CD14-positive monocyte (primary cell): ENCODE results near the gene SS18L1. TPM values are rescaled to one million over a fixed set of nuclear protein-coding genes. Genes with fewer than 3 reads are reported as not detected.

ENCODE experiments used
- DNase-seq, 3 donors: peaks; one replicate each; pipeline ENCODE4 v3.0.0-alpha.2; 2011 to 2022
- H2AFZ ChIP-seq: 2 replicates; pipeline ENCODE4 v1.6.0; 2012; ENCODE audit warnings: mild to moderate bottlenecking, low read depth, low read length, inconsistent platforms; ENCODE audit not compliant: insufficient read depth, poor library complexity, severe bottlenecking
- H3K27ac ChIP-seq, 2 donors: 1 replicate in 1 of 2; 2 replicates in 1 of 2; pipeline ENCODE4 v1.5.1; 2012 to 2013; ENCODE audit warnings: low read length in 2 of 2, control low read depth in 1 of 2, inconsistent platforms in 1 of 2, low read depth in 1 of 2, mild to moderate bottlenecking in 1 of 2
- H3K27me3 ChIP-seq, 2 donors: one replicate each; pipeline versions ENCODE4 v1.6.0 to v1.6.1; 2011 to 2013; ENCODE audit warnings: low read length in 2 of 2; ENCODE audit not compliant: control insufficient read depth in 2 of 2, insufficient read depth in 2 of 2
- H3K36me3 ChIP-seq, 2 donors: replicated peaks in 1 of 2; 1 replicate in 1 of 2; 2 replicates in 1 of 2; pipeline versions ENCODE4 v1.5.1 to v1.6.1; 2012 to 2013; ENCODE audit warnings: low read length in 2 of 2, control low read depth in 1 of 2, inconsistent platforms in 1 of 2, mild to moderate bottlenecking in 1 of 2; ENCODE audit not compliant: insufficient read depth in 2 of 2, control insufficient read depth in 1 of 2
- H3K4me1 ChIP-seq, 2 donors: 1 replicate in 1 of 2; 2 replicates in 1 of 2; pipeline versions ENCODE4 v1.5.1 to v1.6.1; 2012 to 2013; ENCODE audit warnings: low read length in 2 of 2, control low read depth in 1 of 2, inconsistent platforms in 1 of 2, mild to moderate bottlenecking in 1 of 2, moderate library complexity in 1 of 2; ENCODE audit not compliant: insufficient read depth in 2 of 2, control insufficient read depth in 1 of 2
- H3K4me2 ChIP-seq: replicated peaks from 2 replicates; pipeline ENCODE3; 2012; ENCODE audit warnings: low read length, moderate library complexity, mild to moderate bottlenecking; ENCODE audit not compliant: poor library complexity, severe bottlenecking; ENCODE audit errors: extremely low read depth
- H3K4me3 ChIP-seq, 3 experiments: fragments of 200-600 bp in 1 of 3; sonication (generic) in 1 of 3; replicated peaks in 1 of 3; 1 replicate in 2 of 3; 2 replicates in 1 of 3; pipeline ENCODE4 v1.5.1; 2011 to 2013; ENCODE audit warnings: low read length in 3 of 3, mild to moderate bottlenecking in 3 of 3, control low read depth in 2 of 3, low read depth in 2 of 3, inconsistent platforms in 1 of 3, moderate library complexity in 1 of 3
- H3K79me2 ChIP-seq: 2 replicates; pipeline ENCODE4 v1.6.0; 2012; ENCODE audit warnings: mild to moderate bottlenecking, control low read depth, inconsistent platforms, low read length, moderate library complexity; ENCODE audit not compliant: insufficient read depth
- H3K9ac ChIP-seq: 2 replicates; pipeline ENCODE4 v1.6.0; 2017; ENCODE audit warnings: low read length, mild to moderate bottlenecking; ENCODE audit not compliant: insufficient read depth, poor library complexity, severe bottlenecking
- H3K9me3 ChIP-seq, 2 donors: replicated peaks in 1 of 2; 1 replicate in 1 of 2; 2 replicates in 1 of 2; pipeline versions ENCODE4 v1.5.1 to v1.6.1; 2012 to 2013; ENCODE audit warnings: low read length in 2 of 2, control low read depth in 1 of 2; ENCODE audit not compliant: control insufficient read depth in 1 of 2, insufficient read depth in 1 of 2
- H4K20me1 ChIP-seq: 2 replicates; pipeline ENCODE4 v1.6.0; 2012; ENCODE audit warnings: mild to moderate bottlenecking, low read length, control low read depth, moderate library complexity; ENCODE audit not compliant: insufficient read depth
- H3K27ac Mint-ChIP-seq, 7 donors: one replicate each; pipeline ENCODE4 v1.8.0; 2020; ENCODE audit warnings: mild to moderate bottlenecking in 7 of 7, mixed read lengths in 7 of 7, moderate library complexity in 6 of 7, inconsistent platforms in 2 of 7
- H3K27me3 Mint-ChIP-seq, 3 donors: one replicate each; pipeline ENCODE4 v1.8.0; 2021 to 2022; ENCODE audit warnings: low read depth in 3 of 3, mild to moderate bottlenecking in 3 of 3, mixed read lengths in 3 of 3, moderate library complexity in 3 of 3, inconsistent platforms in 1 of 3
- H3K36me3 Mint-ChIP-seq, 2 donors: one replicate each; pipeline ENCODE4 v1.8.0; 2020; ENCODE audit warnings: mixed read lengths in 2 of 2, inconsistent platforms in 1 of 2, mild to moderate bottlenecking in 1 of 2
- H3K4me1 Mint-ChIP-seq: one replicate; pipeline ENCODE4 v1.8.0; 2020; ENCODE audit warnings: mild to moderate bottlenecking, mixed read lengths
- H3K4me3 Mint-ChIP-seq, 2 donors: one replicate each; pipeline ENCODE4 v1.8.0; 2020; ENCODE audit warnings: mild to moderate bottlenecking in 2 of 2, mixed read lengths in 2 of 2, moderate library complexity in 1 of 2
- H3K9me3 Mint-ChIP-seq, 7 donors: one replicate each; pipeline ENCODE4 v1.8.0; 2020 to 2022; ENCODE audit warnings: mixed read lengths in 7 of 7, mild to moderate bottlenecking in 6 of 7, moderate library complexity in 6 of 7, inconsistent platforms in 2 of 7
- CTCF ChIP-seq: fragments of 200-600 bp; IDR thresholded peaks from one replicate; pipeline ENCODE4 v1.8.0; 2022; ENCODE audit warnings: antibody characterized with exemption, mild to moderate bottlenecking
- WGBS: methylation state at CpG from one replicate; pipeline ENCODE4 v1.1.5; 2013; ENCODE audit warnings: missing lambda C conversion rate; ENCODE audit not compliant: insufficient coverage; 5-methylcytosine and 5-hydroxymethylcytosine counted together
- intact Hi-C, 2 donors: fragments of 100-400 bp; cut with micrococcal nuclease; formaldehyde crosslinking; loops; one replicate each; pipeline versions ENCODE4 v1.15.0 to v1.15.1; 2023
- polyA plus RNA-seq, 3 donors: library from polyadenylated mRNA; depleted of rRNA in 1 of 3; unstranded in 2 of 3; stranded (reverse) in 1 of 3; fragments of 300-500 nt in 2 of 3; fragments of >200 nt in 1 of 3; fragmentation: Illumina TruSeq in 2 of 3; gene quantifications; 1 replicate in 2 of 3; 2 replicates in 1 of 3; pipeline ENCODE4 v1.2.3, GENCODE V29; 2012 to 2021

The SS18L1 gene
- polyA plus RNA-seq, 3 donors = 0.75 to 16.5 (median 1.1) TPM

GRCh38 chr20:62228982-62229545 is 85.5 kb downstream of the SS18L1 start:
- H3K27me3 Mint-ChIP-seq = peaks cover 6 to 22% (median 20%) of the 10 kb centered on the region in 3 donors
- Histone ChIP-seq H3K4me2 (no peak overlapping the region), H3K9ac (no peak overlapping the region), H3K36me3 (no peaks in the 10 kb centered on the region), H4K20me1 (no peaks in the 10 kb centered on the region), H3K4me1 (no peaks in the 10 kb centered on the region), H3K27ac (no peak overlapping the region), H3K4me3 (no peak overlapping the region), H3K79me2 (no peaks in the 10 kb centered on the region), H2AFZ (no peak overlapping the region), H3K9me3 (peaks cover 0 to 18% of the 10 kb centered on the region in 2 donors), H3K27me3 (no peaks in the 10 kb centered on the region)
- no peaks in the 10 kb centered on the region for H3K4me1 Mint-ChIP-seq
- H3K9me3 Mint-ChIP-seq = peaks cover 3 to 7% (median 5%) of the 10 kb centered on the region in 7 donors
- H3K4me3 Mint-ChIP-seq = no peak overlapping the region
- intact Hi-C loops = no loop called here
- no peak for TF ChIP-seq CTCF
- DNase-seq = no peak
- 69% methylated on average over 7 of the region's 7 CpGs for WGBS
- H3K36me3 Mint-ChIP-seq = no peaks in the 10 kb centered on the region
- H3K27ac Mint-ChIP-seq = no peak overlapping the region

- H3K79me2 ChIP-seq = no peaks in the 10 kb centered on the region
- intact Hi-C loops = loop anchor here in 1 of 2 donors (10.0 kb wide), 2 partner anchors 165 to 175 kb away; partner anchors contain the start of genes CABLES2 and TAF4
- H3K27me3 ChIP-seq = no peaks in the 10 kb centered on the region
- 23% methylated on average over 4 of the region's 4 CpGs for WGBS
- peaks cover 0 to 18% of the 10 kb centered on the region in 2 donors for H3K9me3 ChIP-seq
- H4K20me1 ChIP-seq = no peaks in the 10 kb centered on the region
- Mint-ChIP-seq H3K27me3 (peaks cover 3 to 20% (median 18%) of the 10 kb centered on the region in 3 donors), H3K4me1 (no peaks in the 10 kb centered on the region), H3K36me3 (no peaks in the 10 kb centered on the region), H3K4me3 (no peak overlapping the region), H3K9me3 (peaks cover 3 to 7% (median 5%) of the 10 kb centered on the region in 7 donors), H3K27ac (no peak overlapping the region)
- TF ChIP-seq CTCF = no peak
- no peak overlapping the region for H2AFZ ChIP-seq
- DNase-seq = no peak
- H3K4me3 ChIP-seq = no peak overlapping the region
- no peak overlapping the region for H3K27ac ChIP-seq
- no peak overlapping the region for H3K4me2 ChIP-seq
- no peak overlapping the region for H3K9ac ChIP-seq
- no peaks in the 10 kb centered on the region for H3K4me1 ChIP-seq
- H3K36me3 ChIP-seq = no peaks in the 10 kb centered on the region
Measured at GRCh38 chr20:62229667-62230066, 86.1 kb downstream of the SS18L1 start.
